ENCODE measurements around the gene C4A. TPM values are rescaled to one million over a fixed set of nuclear protein-coding genes. Genes with fewer than 3 reads are reported as not detected.

C4A gene
- total RNA-seq, 1 experiment from 2014 or later, result 4.3 TPM

DNA sequence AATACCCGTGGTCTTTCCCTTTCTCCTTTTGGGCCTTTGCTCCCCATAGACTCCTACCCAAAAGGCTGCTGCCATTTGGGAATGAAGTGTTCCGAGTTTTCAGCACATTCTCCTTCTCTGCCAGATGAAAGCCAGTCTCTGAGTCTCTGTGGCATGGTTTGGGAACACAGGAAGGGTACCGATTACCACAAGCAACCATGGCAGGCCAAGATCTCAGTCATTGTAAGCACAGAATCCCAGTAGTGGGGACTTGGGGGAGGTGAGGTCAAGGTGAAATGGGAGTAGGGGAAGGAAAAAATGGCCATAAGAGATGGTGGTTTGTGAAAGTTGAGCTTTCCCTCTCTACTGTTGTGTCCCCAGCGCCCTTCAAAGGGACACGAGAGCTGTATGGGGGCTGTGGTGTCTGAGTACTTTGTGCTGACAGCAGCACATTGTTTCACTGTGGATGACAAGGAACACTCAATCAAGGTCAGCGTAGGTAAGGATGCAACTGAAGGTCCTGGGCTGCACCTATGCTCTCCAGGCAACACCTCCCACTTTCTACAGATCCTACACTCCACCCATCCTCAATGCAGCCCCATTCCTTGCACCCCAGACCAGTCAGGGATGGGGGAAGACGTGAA, 31.8 kb upstream of the C4A start:
- Histone ChIP-seq H2BK5ac (ENCODE audit: insufficient read length, low read length) (no peak overlapping the region), H3K23ac (ENCODE audit: insufficient read length, low read depth, low read length) (no peak overlapping the region), H4K5ac (ENCODE audit: insufficient read length, low read depth, low read length) (no peak overlapping the region), H3K9me3 (ENCODE audit: control insufficient read depth, low read depth, low read length) (no peaks in the 10 kb centered on the region), H4K8ac (replicated peaks; ENCODE audit: insufficient read length, low read depth, low read length) (no peak overlapping the region), H3K27me3 (ENCODE audit: insufficient read depth, low read length) (no peaks in the 10 kb centered on the region), H4K20me1 (ENCODE audit: control insufficient read depth, insufficient read depth, insufficient read length) (peaks cover 2% of the 10 kb centered on the region), H3T11ph (ENCODE audit: low read length) (no peak overlapping the region), H3K4me1 (ENCODE audit: insufficient read depth, low read length) (no peaks in the 10 kb centered on the region), H2BK20ac (ENCODE audit: low read depth, low read length, poor library complexity, severe bottlenecking) (no peak overlapping the region), H2AFZ (ENCODE audit: low read length) (no peak overlapping the region), H3K27ac (ENCODE audit: insufficient read length, low read depth, low read length) (no peak overlapping the region), H3K79me2 (ENCODE audit: insufficient read depth, low read length) (no peaks in the 10 kb centered on the region), H3K56ac (ENCODE audit: insufficient read length, low read depth, low read length) (no peak overlapping the region), H3K4me2 (ENCODE audit: insufficient read depth, insufficient read length, low read length) (no peak overlapping the region), H3K79me1 (ENCODE audit: insufficient read depth, low read depth, low read length, poor library complexity, severe bottlenecking) (no peaks in the 10 kb centered on the region), H2AK5ac (ENCODE audit: insufficient read length, low read length) (no peak overlapping the region), H3K9ac (ENCODE audit: extremely low read depth, insufficient read length, low read length) (no peak overlapping the region), H2BK12ac (ENCODE audit: insufficient read length, low read depth, low read length) (no peak overlapping the region), H2BK15ac (ENCODE audit: low read depth, low read length) (no peak overlapping the region), H4K91ac (ENCODE audit: insufficient read length, low read depth, low read length) (no peak overlapping the region), H3K18ac (ENCODE audit: insufficient read length, low read depth, low read length) (no peak overlapping the region), H2BK120ac (ENCODE audit: low read depth, low read length, poor library complexity, severe bottlenecking) (no peak overlapping the region), H3K23me2 (ENCODE audit: insufficient read length, low read depth, low read length, poor library complexity, severe bottlenecking) (no peaks in the 10 kb centered on the region), H3K4ac (ENCODE audit: low read depth, low read length) (no peak overlapping the region), H3K14ac (ENCODE audit: insufficient read depth, low read length) (no peak overlapping the region)
- peaks cover 5 to 8% of the 10 kb centered on the region in 2 experiments; a peak in 3 of 4 replicates for H3K4me1 Mint-ChIP-seq
- no peak overlapping the region for H3K4me3 Mint-ChIP-seq
- H3K27ac Mint-ChIP-seq, result peak overlapping the region in 1 of 3 experiments; percentile 24; a peak in 1 of 7 replicates
- TF ChIP-seq, protein P1, sequence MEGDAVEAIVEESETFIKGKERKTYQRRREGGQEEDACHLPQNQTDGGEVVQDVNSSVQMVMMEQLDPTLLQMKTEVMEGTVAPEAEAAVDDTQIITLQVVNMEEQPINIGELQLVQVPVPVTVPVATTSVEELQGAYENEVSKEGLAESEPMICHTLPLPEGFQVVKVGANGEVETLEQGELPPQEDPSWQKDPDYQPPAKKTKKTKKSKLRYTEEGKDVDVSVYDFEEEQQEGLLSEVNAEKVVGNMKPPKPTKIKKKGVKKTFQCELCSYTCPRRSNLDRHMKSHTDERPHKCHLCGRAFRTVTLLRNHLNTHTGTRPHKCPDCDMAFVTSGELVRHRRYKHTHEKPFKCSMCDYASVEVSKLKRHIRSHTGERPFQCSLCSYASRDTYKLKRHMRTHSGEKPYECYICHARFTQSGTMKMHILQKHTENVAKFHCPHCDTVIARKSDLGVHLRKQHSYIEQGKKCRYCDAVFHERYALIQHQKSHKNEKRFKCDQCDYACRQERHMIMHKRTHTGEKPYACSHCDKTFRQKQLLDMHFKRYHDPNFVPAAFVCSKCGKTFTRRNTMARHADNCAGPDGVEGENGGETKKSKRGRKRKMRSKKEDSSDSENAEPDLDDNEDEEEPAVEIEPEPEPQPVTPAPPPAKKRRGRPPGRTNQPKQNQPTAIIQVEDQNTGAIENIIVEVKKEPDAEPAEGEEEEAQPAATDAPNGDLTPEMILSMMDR (conservative IDR thresholded peaks at IDR 0.05), result no peak
- H3K27me3 Mint-ChIP-seq (ENCODE audit: low read depth), result peaks cover 34% of the 10 kb centered on the region
- no peak for DNase-seq
- no peaks in the 10 kb centered on the region for H3K9me3 Mint-ChIP-seq
- WGBS (ENCODE audit: extremely low coverage, insufficient read length, low lambda C conversion rate), result no CpG with 5 or more reads among the region's 7 CpGs
- H3K36me3 Mint-ChIP-seq (ENCODE audit: insufficient read depth in 1 of 3, low read depth in 3 of 3), result peaks cover 14 to 48% (median 33%) of the 10 kb centered on the region in 3 experiments; a peak in 6 of 7 replicates

Data from H9 (cell line).